IMR-90 (cell line): ENCODE results near the gene MKKS. TPM values are rescaled to one million over a fixed set of nuclear protein-coding genes. Genes with fewer than 3 reads are reported as not detected.

Source experiments
- ATAC-seq: fragments of 200-7000 bp; cut with Tn5 transposase; 2 replicates; pipeline ENCODE4 v1.9.1; 2020; ENCODE audit warnings: low read depth, mild to moderate bottlenecking, moderate library complexity
- BruUV-seq: library from RNA; stranded (reverse); fragments of 400-500 nt; replicated peaks from 2 replicates; lab custom pipeline; 2021; lab: Mats Ljungman, UMichigan
- CTCF ChIA-PET: fragments of 300-600 bp; formaldehyde crosslinking; extraction: SDS; loops from one replicate; lab custom pipeline; 2021; ENCODE audit warnings: antibody characterized with exemption; lab: Yijun Ruan, JAX
- POLR2A ChIA-PET: fragments of 300-600 bp; sonication (Branson Sonifier 250); formaldehyde crosslinking; loops from one replicate; lab custom pipeline; 2022; ENCODE audit warnings: antibody characterized with exemption; ENCODE audit not compliant: unreplicated experiment; lab: Charles Lee
- DNase-seq: peaks from one replicate; pipeline ENCODE4 v3.0.0; 2013
- H2AFZ ChIP-seq: replicated peaks from 2 replicates; pipeline ENCODE3; 2013; ENCODE audit warnings: low read length, mild to moderate bottlenecking; ENCODE audit not compliant: poor library complexity
- H2AK5ac ChIP-seq: 2 replicates; pipeline ENCODE4 v1.6.1; 2013; ENCODE audit warnings: low read depth, low read length, inconsistent platforms
- H2AK9ac ChIP-seq: replicated peaks from 2 replicates; pipeline ENCODE3; 2013; ENCODE audit warnings: mild to moderate bottlenecking, low read depth, low read length, moderate library complexity; ENCODE audit not compliant: poor library complexity
- H2BK120ac ChIP-seq: 2 replicates; pipeline ENCODE4 v1.6.1; 2013; ENCODE audit warnings: low read depth, low read length, inconsistent platforms
- H2BK15ac ChIP-seq: 3 replicates; pipeline ENCODE4 v1.6.1; 2013; ENCODE audit warnings: low read depth, low read length, inconsistent platforms
- H2BK20ac ChIP-seq: 2 replicates; pipeline ENCODE4 v1.6.1; 2013; ENCODE audit warnings: low read depth, mild to moderate bottlenecking, inconsistent platforms, low read length, moderate library complexity
- H2BK5ac ChIP-seq: 2 replicates; pipeline ENCODE4 v1.6.1; 2013; ENCODE audit warnings: mild to moderate bottlenecking, low read depth, low read length, inconsistent platforms; ENCODE audit not compliant: poor library complexity, severe bottlenecking
- H3K14ac ChIP-seq: replicated peaks from 2 replicates; pipeline ENCODE4 v1.6.1; 2013; ENCODE audit warnings: low read depth, low read length, inconsistent platforms
- H3K18ac ChIP-seq: 2 replicates; pipeline ENCODE4 v1.6.1; 2013; ENCODE audit warnings: low read depth, low read length, control low read depth
- H3K23ac ChIP-seq: 2 replicates; pipeline ENCODE4 v1.6.1; 2013; ENCODE audit warnings: low read depth, low read length, inconsistent platforms
- H3K27ac ChIP-seq: 2 replicates; pipeline ENCODE4 v1.5.1; 2013; ENCODE audit warnings: mild to moderate bottlenecking, control low read depth, low read length; ENCODE audit not compliant: insufficient read depth
- H3K27me3 ChIP-seq: 2 replicates; pipeline ENCODE4 v1.6.1; 2013; ENCODE audit warnings: low read length; ENCODE audit not compliant: control insufficient read depth, insufficient read depth
- H3K36me3 ChIP-seq: 2 replicates; pipeline ENCODE4 v1.6.1; 2013; ENCODE audit warnings: low read length, mixed read lengths; ENCODE audit not compliant: control insufficient read depth, insufficient read depth
- H3K4ac ChIP-seq: 2 replicates; pipeline ENCODE4 v1.6.1; 2013; ENCODE audit warnings: low read depth, low read length, inconsistent platforms
- H3K4me1 ChIP-seq: 2 replicates; pipeline ENCODE4 v1.6.1; 2013; ENCODE audit warnings: low read length, mixed read lengths; ENCODE audit not compliant: control insufficient read depth, insufficient read depth
- H3K4me2 ChIP-seq: 2 replicates; pipeline ENCODE4 v1.6.1; 2013; ENCODE audit warnings: low read depth, mild to moderate bottlenecking, control low read depth, low read length, moderate library complexity
- H3K4me3 ChIP-seq: 2 replicates; pipeline ENCODE4 v1.5.1; 2013; ENCODE audit warnings: low read depth, mild to moderate bottlenecking, control low read depth, low read length, moderate library complexity; ENCODE audit not compliant: insufficient read depth
- H3K56ac ChIP-seq: 2 replicates; pipeline ENCODE4 v1.6.1; 2013; ENCODE audit warnings: low read length, inconsistent platforms; ENCODE audit not compliant: insufficient read depth; ENCODE audit errors: extremely low read depth
- H3K79me1 ChIP-seq, 2 experiments: 2 replicates each; pipeline ENCODE4 v1.6.1; 2013; ENCODE audit warnings: low read length in 2 of 2, inconsistent platforms in 1 of 2, low read depth in 1 of 2
- H3K9ac ChIP-seq: 2 replicates; pipeline ENCODE4 v1.6.1; 2013; ENCODE audit warnings: low read depth, low read length, control low read depth
- H3K9me1 ChIP-seq: 2 replicates; pipeline ENCODE4 v1.6.1; 2013; ENCODE audit warnings: low read length, inconsistent platforms; ENCODE audit not compliant: insufficient read depth
- H3K9me3 ChIP-seq: 2 replicates; pipeline ENCODE4 v1.6.1; 2013; ENCODE audit warnings: low read length; ENCODE audit not compliant: control insufficient read depth, insufficient read depth
- H4K20me1 ChIP-seq: 2 replicates; pipeline ENCODE4 v1.6.1; 2013; ENCODE audit warnings: low read length, inconsistent platforms; ENCODE audit not compliant: insufficient read depth
- H4K5ac ChIP-seq: 2 replicates; pipeline ENCODE4 v1.6.1; 2013; ENCODE audit warnings: mild to moderate bottlenecking, low read depth, low read length, control low read depth
- H4K8ac ChIP-seq, 2 experiments: 2 replicates each; pipeline ENCODE4 v1.6.1; 2013; ENCODE audit warnings: low read depth in 2 of 2, low read length in 2 of 2, control low read depth in 1 of 2, inconsistent platforms in 1 of 2
- H4K91ac ChIP-seq: 2 replicates; pipeline ENCODE4 v1.6.1; 2013; ENCODE audit warnings: low read depth, low read length, inconsistent platforms; ENCODE audit not compliant: insufficient read depth
- BHLHE40 ChIP-seq: fragments of 150-350 bp; IDR thresholded peaks from 2 replicates; pipeline ENCODE4 v1.6.1; 2016; ENCODE audit warnings: mild to moderate bottlenecking, low read depth, low read length
- CEBPB ChIP-seq: IDR thresholded peaks from 2 replicates; pipeline ENCODE4 v1.6.1; 2012; ENCODE audit warnings: low read depth, low read length, improper control_type of control experiment
- CTCF ChIP-seq: conservative IDR thresholded peaks from 2 replicates; pipeline ENCODE4 v1.5.1; 2012; ENCODE audit warnings: mild to moderate bottlenecking, low read depth, low read length, improper control_type of control experiment
- MAFK ChIP-seq: IDR thresholded peaks from 2 replicates; pipeline ENCODE4 v1.6.1; 2012; ENCODE audit warnings: low read depth, low read length, improper control_type of control experiment
- MAZ ChIP-seq: IDR thresholded peaks from 2 replicates; pipeline ENCODE4 v1.6.1; 2012; ENCODE audit warnings: low read depth, mild to moderate bottlenecking, low read length, improper control_type of control experiment, moderate library complexity, borderline replicate concordance
- RFX5 ChIP-seq: IDR thresholded peaks from 2 replicates; pipeline ENCODE4 v1.8.0; 2012; ENCODE audit warnings: low read depth, mild to moderate bottlenecking, low read length, moderate library complexity
- SMC3 ChIP-seq: fragments of 150-350 bp; IDR thresholded peaks from 2 replicates; pipeline ENCODE4 v1.6.1; 2016; ENCODE audit warnings: low read depth, mild to moderate bottlenecking, antibody characterized with exemption, low read length, moderate library complexity
- WGBS, 2 experiments: methylation state at CpG; one replicate each; pipeline versions ENCODE4 v1.1.5 to v1.1.7; 2013; ENCODE audit warnings: missing lambda C conversion rate in 2 of 2; ENCODE audit not compliant: insufficient read length in 1 of 2; ENCODE audit errors: extremely low coverage in 2 of 2; 5-methylcytosine and 5-hydroxymethylcytosine counted together
- dilution Hi-C: fragments of 300-500 bp; cut with HindIII; formaldehyde crosslinking; loops from one replicate; pipeline ENCODE4 v1.14.3; 2018; ENCODE audit warnings: low sequenced_read_pairs; ENCODE audit not compliant: unreplicated experiment
- in situ Hi-C: fragments of 300-500 bp; cut with MboI; formaldehyde crosslinking; loops from 3 replicates; pipeline ENCODE4 v1.14.3; 2019; ENCODE audit warnings: low sequenced_read_pairs, inconsistent platforms, mixed read lengths
- intact Hi-C: fragments of 100-400 bp; cut with micrococcal nuclease; formaldehyde crosslinking; loops from 2 replicates; pipeline ENCODE4 v1.10.0; 2022
- polyA plus RNA-seq, 3 experiments: library from polyadenylated mRNA; depleted of rRNA; stranded (reverse); fragments of >200 nt; gene quantifications; 2 replicates each; pipeline ENCODE4 v1.2.3, GENCODE V29; 2012; ENCODE audit warnings: low replicate concordance in 1 of 3
- total RNA-seq: library from RNA; depleted of rRNA; stranded (reverse); fragments of >200 nt; gene quantifications from 2 replicates; pipeline ENCODE4 v1.2.3, GENCODE V29; 2012

MKKS gene
- total and polyA plus RNA-seq, 2 of the 4 experiments (the other 2 are of a cell fraction), result 6.9 to 7.5 TPM

GRCh38 chr20:10404023-10404628, 29.9 kb downstream of the MKKS start:
- in situ Hi-C loops (no loop called here), dilution Hi-C loops (no loop called here), intact Hi-C loops (no loop called here)
- H2AK9ac ChIP-seq, result no peak overlapping the region
- no peaks in the 10 kb centered on the region for H3K79me1 ChIP-seq
- no peaks in the 10 kb centered on the region; the same call in 1 of the 2 replicates for H3K9me1 ChIP-seq
- no peak overlapping the region for H3K9ac ChIP-seq
- no peak for TF ChIP-seq MAZ
- no peak for TF ChIP-seq CEBPB
- no peak for TF ChIP-seq MAFK
- TF ChIP-seq BHLHE40, result no peak
- no peak for TF ChIP-seq CTCF
- TF ChIP-seq SMC3, result no peak
- TF ChIP-seq RFX5, result no peak
- ChIA-PET CTCF (no interaction called here), POLR2A (no interaction called here)
- DNase-seq (no peak), ATAC-seq (no peak)
- no peak overlapping the region for H3K4ac ChIP-seq
- H4K5ac ChIP-seq, result no peak overlapping the region
- H3K14ac ChIP-seq, result no peak overlapping the region
- H4K20me1 ChIP-seq, result no peaks in the 10 kb centered on the region
- H4K8ac ChIP-seq, result no peak overlapping the region
- H2AK5ac ChIP-seq, result no peak overlapping the region
- no peak overlapping the region for H3K18ac ChIP-seq
- no peak overlapping the region for H2BK120ac ChIP-seq
- H4K91ac ChIP-seq, result no peak overlapping the region
- no peak overlapping the region for H3K4me3 ChIP-seq
- no peak overlapping the region for H3K27ac ChIP-seq
- BruUV-seq, result no TSS peak
- H2AFZ ChIP-seq, result no peak overlapping the region
- no peak overlapping the region for H2BK5ac ChIP-seq
- H3K36me3 ChIP-seq, result peaks cover 3% of the 10 kb centered on the region
- H3K27me3 ChIP-seq, result no peaks in the 10 kb centered on the region
- WGBS, 2 experiments, result no CpG with 5 or more reads among the region's 2 CpGs
- no peak overlapping the region for H3K23ac ChIP-seq
- H3K4me2 ChIP-seq, result no peak overlapping the region
- H2BK15ac ChIP-seq, result no peak overlapping the region
- H3K9me3 ChIP-seq, result no peaks in the 10 kb centered on the region
- no peak overlapping the region for H3K56ac ChIP-seq
- no peaks in the 10 kb centered on the region for H3K4me1 ChIP-seq
- no peak overlapping the region for H2BK20ac ChIP-seq
